ENCODE results near the gene ZNF488. TPM values are rescaled to one million over a fixed set of nuclear protein-coding genes. Genes with fewer than 3 reads are reported as not detected.

Gene ZNF488
- total RNA-seq, 4 donors from 2014 or later, result 0.12 to 0.47 TPM; not detected in 2

DNA sequence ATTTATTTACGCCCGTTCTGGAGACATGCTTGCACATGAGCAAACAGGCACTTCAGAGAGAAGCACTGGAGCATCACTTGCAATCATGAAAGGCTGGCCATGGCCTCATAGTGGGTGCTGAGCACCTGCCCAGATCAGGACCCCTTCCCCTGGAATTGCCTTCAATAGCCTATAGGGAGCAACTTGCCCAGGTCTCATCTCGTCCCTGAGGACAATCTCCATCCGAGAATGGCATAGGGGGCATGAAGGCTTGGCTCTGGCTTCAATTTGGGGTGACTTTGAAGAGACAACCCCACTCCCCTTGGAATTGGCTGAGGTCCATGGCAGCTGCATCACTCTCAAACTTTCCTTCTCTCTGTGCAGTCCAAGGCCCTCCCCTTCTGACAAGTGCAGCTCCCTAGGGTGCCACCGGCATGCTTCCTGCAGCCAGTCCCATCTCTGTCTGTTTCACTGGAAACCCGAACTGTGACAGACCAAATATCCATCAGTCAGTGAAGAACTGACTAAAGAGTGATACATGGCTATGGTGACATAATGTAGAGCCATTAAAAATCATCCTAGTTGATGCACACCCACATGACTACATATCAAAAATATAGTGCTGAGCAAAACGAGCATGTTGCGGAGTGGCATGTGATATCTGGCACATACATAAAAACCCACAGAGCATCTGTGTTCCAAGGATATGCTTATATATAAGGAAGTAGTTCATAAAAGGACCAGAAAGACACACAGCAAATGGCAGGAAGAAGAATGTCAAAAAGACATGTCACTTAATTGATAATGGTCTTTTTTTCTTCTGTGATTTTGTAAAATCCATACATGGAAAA is 49.4 kb downstream of the ZNF488 start:
- TF ChIP-seq POLR2AphosphoS5 (IDR thresholded peaks at IDR 0.05) (no peak), EP300 (IDR thresholded peaks at IDR 0.05) (no peak), POLR2A (IDR thresholded peaks at IDR 0.05) (no peak), CTCF (IDR thresholded peaks at IDR 0.05) (no peak)
- ATAC-seq, result no peak
- 74 to 87% methylated on average over 4 to 6 of the region's 8 CpGs for WGBS, 2 donors (ENCODE audit: low coverage in 1 of 2)
- Histone ChIP-seq H3K9me3 (no peaks in the 10 kb centered on the region), H3K27ac (no peak overlapping the region), H3K27me3 (peaks cover 19% of the 10 kb centered on the region), H3K4me1 (peaks cover 0 to 11% (median 0%) of the 10 kb centered on the region in 3 donors), H3K4me3 (no peak overlapping the region), H3K36me3 (no peaks in the 10 kb centered on the region)

DNA sequence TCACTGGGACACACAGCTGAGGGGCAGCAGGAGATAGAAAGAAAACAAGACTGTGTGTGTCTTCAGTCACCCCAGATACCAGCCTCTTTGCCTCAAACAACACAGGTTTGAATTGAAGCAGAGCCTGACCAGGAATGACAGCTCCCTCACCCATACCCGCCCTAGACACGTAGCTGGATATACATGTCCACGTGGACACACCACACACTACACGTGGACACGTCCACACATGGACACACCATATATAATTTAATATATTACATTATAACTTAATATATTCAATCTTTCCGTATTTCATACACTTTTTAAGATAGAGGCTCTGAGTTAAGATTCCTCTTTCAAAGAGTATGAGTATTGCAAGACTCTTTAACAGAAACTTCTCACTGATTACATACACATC is 50.6 kb downstream of the ZNF488 start:
- ATAC-seq, result no peak
- peaks cover 15% of the 10 kb centered on the region for H3K27me3 ChIP-seq
- no peak for TF ChIP-seq POLR2AphosphoS5 (IDR thresholded peaks at IDR 0.05)
- TF ChIP-seq CTCF (IDR thresholded peaks at IDR 0.05), result no peak
- TF ChIP-seq EP300 (IDR thresholded peaks at IDR 0.05), result no peak
- no peak for TF ChIP-seq POLR2A (IDR thresholded peaks at IDR 0.05)
- peaks cover 0 to 11% (median 0%) of the 10 kb centered on the region in 3 donors for H3K4me1 ChIP-seq
- 90 to 92% methylated on average over 6 of the region's 6 CpGs for WGBS, 2 donors (ENCODE audit: low coverage in 1 of 2)
- no peak overlapping the region for H3K27ac ChIP-seq
- H3K36me3 ChIP-seq, result no peaks in the 10 kb centered on the region
- no peaks in the 10 kb centered on the region for H3K9me3 ChIP-seq
- H3K4me3 ChIP-seq, result no peak overlapping the region

GRCh38 chr10:47332946-47333345 is 51.1 kb downstream of the ZNF488 start:
- 64 to 100% methylated on average over 1 to 3 of the region's 3 CpGs for WGBS, 2 donors (ENCODE audit: low coverage in 1 of 2)
- H3K27ac ChIP-seq, result no peak overlapping the region
- peaks cover 15% of the 10 kb centered on the region for H3K27me3 ChIP-seq
- ATAC-seq, result no peak
- H3K4me3 ChIP-seq, result no peak overlapping the region
- no peak for TF ChIP-seq CTCF (IDR thresholded peaks at IDR 0.05)
- TF ChIP-seq POLR2A (IDR thresholded peaks at IDR 0.05), result no peak
- no peak for TF ChIP-seq EP300 (IDR thresholded peaks at IDR 0.05)
- TF ChIP-seq POLR2AphosphoS5 (IDR thresholded peaks at IDR 0.05), result no peak
- H3K9me3 ChIP-seq, result no peaks in the 10 kb centered on the region
- no peaks in the 10 kb centered on the region for H3K36me3 ChIP-seq
- peaks cover 0 to 11% (median 0%) of the 10 kb centered on the region in 3 donors for H3K4me1 ChIP-seq

GRCh38 chr10:47332371-47332770 is 51.7 kb downstream of the ZNF488 start:
- Histone ChIP-seq H3K4me3 (no peak overlapping the region), H3K36me3 (no peaks in the 10 kb centered on the region), H3K4me1 (peaks cover 0 to 11% (median 0%) of the 10 kb centered on the region in 3 donors), H3K27me3 (peaks cover 15% of the 10 kb centered on the region), H3K9me3 (no peaks in the 10 kb centered on the region), H3K27ac (no peak overlapping the region)
- TF ChIP-seq POLR2A (IDR thresholded peaks at IDR 0.05), result no peak
- no peak for TF ChIP-seq EP300 (IDR thresholded peaks at IDR 0.05)
- no peak for TF ChIP-seq POLR2AphosphoS5 (IDR thresholded peaks at IDR 0.05)
- TF ChIP-seq CTCF (IDR thresholded peaks at IDR 0.05), result no peak
- WGBS, 2 donors (ENCODE audit: low coverage in 1 of 2), result 100% methylated on average over 1 of the region's 3 CpGs; no CpG with 5 or more reads in 1 of the 2 donors
- no peak for ATAC-seq

DNA sequence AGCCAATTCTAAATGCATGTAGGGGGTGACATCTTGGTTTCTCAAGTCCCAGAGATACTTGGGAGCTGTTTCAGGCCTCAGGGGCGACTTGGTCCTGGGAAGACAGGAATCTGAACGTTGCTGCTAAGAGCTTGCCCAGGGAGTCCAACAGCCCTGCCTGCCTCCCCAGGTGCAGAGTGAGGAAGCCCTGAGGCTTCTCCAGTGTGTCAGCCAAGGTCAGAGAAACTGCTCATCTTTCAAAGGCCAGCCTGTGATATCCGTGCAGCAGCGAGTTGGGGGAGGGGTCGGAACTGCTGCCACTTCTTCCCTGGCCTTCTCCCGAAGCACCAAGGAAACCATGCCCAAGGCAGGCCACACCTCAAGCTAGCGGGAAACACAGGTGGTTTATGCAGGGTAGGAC is 52.1 kb downstream of the ZNF488 start:
- H3K36me3 ChIP-seq, result no peaks in the 10 kb centered on the region
- no peaks in the 10 kb centered on the region for H3K9me3 ChIP-seq
- 69 to 85% methylated on average over 3 to 5 of the region's 7 CpGs for WGBS, 2 donors (ENCODE audit: low coverage in 1 of 2)
- H3K4me1 ChIP-seq, result peaks cover 0 to 10% (median 0%) of the 10 kb centered on the region in 3 donors
- peaks cover 15% of the 10 kb centered on the region for H3K27me3 ChIP-seq
- no peak overlapping the region for H3K4me3 ChIP-seq
- no peak overlapping the region for H3K27ac ChIP-seq
- ATAC-seq, result no peak
- TF ChIP-seq EP300 (IDR thresholded peaks at IDR 0.05) (no peak), CTCF (IDR thresholded peaks at IDR 0.05) (no peak), POLR2A (IDR thresholded peaks at IDR 0.05) (no peak), POLR2AphosphoS5 (IDR thresholded peaks at IDR 0.05) (no peak)

All from gastroesophageal sphincter (tissue), 4 donors.